MG63 (cell line): ENCODE measurements around the gene FGF11. TPM values are rescaled to one million over a fixed set of nuclear protein-coding genes. Genes with fewer than 3 reads are reported as not detected.

Experiments
- total RNA-seq: library from RNA; depleted of rRNA; stranded (reverse); fragments of >200 nt; shearing (Covaris generic); gene quantifications from 2 replicates; pipeline ENCODE4 v1.2.3, GENCODE V29; 2014; ENCODE audit warnings: low replicate concordance; rRNA removed

FGF11 gene
- total RNA-seq, 1 experiment from 2014 or later, result not detected

Other genes with a start within 250 kb of the FGF11 start
- 7.5 and 15.3 TPM in 2 replicates for gene DLG4, start 219.7 kb upstream of the FGF11 start, total RNA-seq
- gene ACADVL, start 219.6 kb upstream of the FGF11 start, total RNA-seq, result 240 and 427 TPM in 2 replicates
- 11.5 and 26.2 TPM in 2 replicates for gene DVL2, start 205.0 kb upstream of the FGF11 start, total RNA-seq
- gene PHF23, start 200.1 kb upstream of the FGF11 start, total RNA-seq, result 34.4 and 62.7 TPM in 2 replicates
- 36.7 and 148 TPM in 2 replicates for gene GABARAP, start 197.1 kb upstream of the FGF11 start, total RNA-seq
- gene CTDNEP1, start 187.8 kb upstream of the FGF11 start, total RNA-seq, result 7.8 and 24.7 TPM in 2 replicates
- gene ELP5, start 187.3 kb upstream of the FGF11 start, total RNA-seq, result 24.1 and 36.4 TPM in 2 replicates
- not detected in 2 replicates for gene CLDN7, start 177.0 kb upstream of the FGF11 start, total RNA-seq
- gene SLC2A4, start 157.8 kb upstream of the FGF11 start, total RNA-seq, result not detected in 2 replicates
- gene YBX2, start 144.9 kb upstream of the FGF11 start, total RNA-seq, result 6.2 and 6.5 TPM in 2 replicates
- 1,208 and 1,396 TPM in 2 replicates for gene EIF5A, start 131.9 kb upstream of the FGF11 start, total RNA-seq
- gene GPS2, start 124.2 kb upstream of the FGF11 start, total RNA-seq, result 37.3 and 55.3 TPM in 2 replicates
- 8.5 and 11.7 TPM in 2 replicates for gene NEURL4, start 110.2 kb upstream of the FGF11 start, total RNA-seq
- gene ACAP1, start 103.0 kb upstream of the FGF11 start, total RNA-seq, result 0.20 TPM in 1 of 2 replicates, not detected in the other
- 5.0 and 6.5 TPM in 2 replicates for gene KCTD11, start 87.3 kb upstream of the FGF11 start, total RNA-seq
- not detected in 2 replicates for gene TMEM95, start 84.4 kb upstream of the FGF11 start, total RNA-seq
- gene TNK1, start 58.4 kb upstream of the FGF11 start, total RNA-seq, result not detected in 2 replicates
- gene PLSCR3, start 45.0 kb upstream of the FGF11 start, total RNA-seq, result 2.8 and 7.3 TPM in 2 replicates
- gene TMEM256, start 35.4 kb upstream of the FGF11 start, total RNA-seq, result 3.6 and 52.0 TPM in 2 replicates
- 0.54 and 1.0 TPM in 2 replicates for gene NLGN2, start 31.7 kb upstream of the FGF11 start, total RNA-seq
- gene SPEM1, start 19.2 kb upstream of the FGF11 start, total RNA-seq, result not detected in 2 replicates
- gene SPEM2, start 13.9 kb upstream of the FGF11 start, total RNA-seq, result not detected in 2 replicates
- gene SPEM3, start 10.7 kb upstream of the FGF11 start, total RNA-seq, result not detected in 2 replicates
- gene TMEM102, start 4.1 kb upstream of the FGF11 start, total RNA-seq, result 0.33 and 0.76 TPM in 2 replicates
- 0.20 and 6.2 TPM in 2 replicates for gene CHRNB1, start 5.5 kb downstream of the FGF11 start, total RNA-seq
- gene ZBTB4, start 40.1 kb downstream of the FGF11 start, total RNA-seq, result 5.3 and 6.0 TPM in 2 replicates
- not detected in 2 replicates for gene SLC35G6, start 41.9 kb downstream of the FGF11 start, total RNA-seq
- 11.5 and 16.2 TPM in 2 replicates for gene POLR2A, start 44.9 kb downstream of the FGF11 start, total RNA-seq
- 0.33 TPM in 1 of 2 replicates, not detected in the other for gene TNFSF12, start 109.5 kb downstream of the FGF11 start, total RNA-seq
- 1.7 TPM in 1 of 2 replicates, not detected in the other for gene TNFSF13, start 119.2 kb downstream of the FGF11 start, total RNA-seq
- 85.6 and 106 TPM in 2 replicates for gene SENP3, start 122.4 kb downstream of the FGF11 start, total RNA-seq
- 12.6 and 17.3 TPM in 2 replicates for gene CD68, start 140.1 kb downstream of the FGF11 start, total RNA-seq
- 96.0 and 121 TPM in 2 replicates for gene MPDU1, start 144.3 kb downstream of the FGF11 start, total RNA-seq
- gene SOX15, start 150.6 kb downstream of the FGF11 start, total RNA-seq, result 0.23 TPM in 1 of 2 replicates, not detected in the other
- gene FXR2, start 175.4 kb downstream of the FGF11 start, total RNA-seq, result 26.8 and 49.5 TPM in 2 replicates
- gene SAT2, start 188.3 kb downstream of the FGF11 start, total RNA-seq, result 16.0 and 20.1 TPM in 2 replicates
- gene SHBG, start 190.6 kb downstream of the FGF11 start, total RNA-seq, result not detected in 2 replicates
- not detected in 2 replicates for gene ATP1B2, start 211.4 kb downstream of the FGF11 start, total RNA-seq
- 2.8 and 12.2 TPM in 2 replicates for gene TP53, start 248.0 kb downstream of the FGF11 start, total RNA-seq
- gene WRAP53, start 249.0 kb downstream of the FGF11 start, total RNA-seq, result 13.4 and 25.9 TPM in 2 replicates